ENCODE measurements around the gene TJAP1.
"Not testable (repeated sequence)": the region's sequence is repeated elsewhere in the genome, so short reads cannot be mapped to it uniquely, and the experiment has no call there.

The TJAP1 gene

GRCh38 chr6:43488667-43489276 is 11.4 kb downstream of the TJAP1 start:
- no peak for DNase-seq

- no peak for DNase-seq
These were observed 12.1 kb downstream of the TJAP1 start for GRCh38 chr6:43489277-43490072.

GRCh38 chr6:43490523-43490939 is 13.2 kb downstream of the TJAP1 start:
- no peak for DNase-seq

- DNase-seq = peak; percentile 60
These were observed 14.6 kb downstream of the TJAP1 start for GRCh38 chr6:43491750-43492661.

GRCh38 chr6:43492673-43493072 is 15.3 kb downstream of the TJAP1 start:
- no peak for DNase-seq

- DNase-seq = no peak
These were observed 15.9 kb downstream of the TJAP1 start for GRCh38 chr6:43493230-43493629.

GRCh38 chr6:43493833-43494232 is 16.5 kb downstream of the TJAP1 start:
- DNase-seq = no peak

- DNase-seq = no peak
These were observed 17.0 kb downstream of the TJAP1 start for GRCh38 chr6:43494321-43494720.

GRCh38 chr6:43494766-43495165 is 17.4 kb downstream of the TJAP1 start:
- no peak for DNase-seq

- DNase-seq = no peak
These were observed 18.1 kb downstream of the TJAP1 start for GRCh38 chr6:43495409-43495941.

- DNase-seq = no peak
These were observed 19.2 kb downstream of the TJAP1 start for GRCh38 chr6:43496370-43497128.

- no peak for DNase-seq
These were observed 19.7 kb downstream of the TJAP1 start for GRCh38 chr6:43497129-43497396.

GRCh38 chr6:43497689-43498088 is 20.3 kb downstream of the TJAP1 start:
- DNase-seq = no peak

- DNase-seq = not testable (repeated sequence)
These were observed 20.9 kb downstream of the TJAP1 start for GRCh38 chr6:43498291-43498690.

GRCh38 chr6:43499028-43499815 is 21.9 kb downstream of the TJAP1 start:
- DNase-seq = no peak

- DNase-seq = no peak
These were observed 23.6 kb downstream of the TJAP1 start for GRCh38 chr6:43500921-43501320.

GRCh38 chr6:43502666-43503065 is 25.3 kb downstream of the TJAP1 start:
- no peak for DNase-seq

GRCh38 chr6:43503443-43503842 is 26.1 kb downstream of the TJAP1 start:
- DNase-seq = no peak

GRCh38 chr6:43504756-43505593 is 27.6 kb downstream of the TJAP1 start:
- DNase-seq = no peak

- no peak for DNase-seq
These were observed 28.3 kb downstream of the TJAP1 start for GRCh38 chr6:43505718-43506117.

GRCh38 chr6:43506171-43506570 is 28.8 kb downstream of the TJAP1 start:
- DNase-seq = no peak

Measured in DMS79 (cell line).